Endothelial cell of umbilical vein (primary cell): ENCODE measurements around the gene FBLIM1. TPM values are rescaled to one million over a fixed set of nuclear protein-coding genes. Genes with fewer than 3 reads are reported as not detected.

Source experiments
- BruUV-seq: library from RNA; stranded (reverse); fragments of 400-500 nt; replicated peaks from 2 replicates; lab custom pipeline; 2021; lab: Mats Ljungman, UMichigan
- CTCF ChIA-PET: fragments of 300-600, 350-600 bp; sonication (Branson Sonifier 250); formaldehyde crosslinking; loops from one replicate; lab custom pipeline; 2021; ENCODE audit warnings: antibody characterized with exemption, inconsistent platforms; lab: Charles Lee
- POLR2A ChIA-PET: fragments of 300-600, 350-600 bp; sonication (Branson Sonifier 250); formaldehyde crosslinking; loops from one replicate; lab custom pipeline; 2021; ENCODE audit warnings: antibody characterized with exemption, inconsistent platforms; lab: Charles Lee
- DNase-seq: peaks from one replicate; pipeline ENCODE4 v3.0.0-alpha.2; 2011; ENCODE audit warnings: low read depth, low spot score
- FAIRE-seq: peaks from 2 replicates; lab custom pipeline; 2011; peaks lifted over from hg19 to GRCh38; lab: Jason Lieb, UNC
- H2AFZ ChIP-seq: 2 replicates; pipeline ENCODE4 v1.6.0; 2012; ENCODE audit warnings: low read depth, low read length, control low read depth, inconsistent platforms
- H3K27ac ChIP-seq: 2 replicates; pipeline ENCODE4 v1.5.1; 2011; ENCODE audit warnings: low read depth, mild to moderate bottlenecking, control low read depth, low read length, moderate library complexity; ENCODE audit not compliant: insufficient read depth
- H3K27me3 ChIP-seq, 2 experiments: 2 replicates each; pipeline versions ENCODE4 v1.6.0 to v1.6.1; 2011; ENCODE audit warnings: low read length in 2 of 2, mixed read lengths in 1 of 2; ENCODE audit not compliant: control insufficient read depth in 2 of 2, insufficient read depth in 2 of 2
- H3K36me3 ChIP-seq, 2 experiments: 2 replicates in 1 of 2; 3 replicates in 1 of 2; pipeline ENCODE4 v1.5.1; 2011; ENCODE audit warnings: low read length in 2 of 2, mild to moderate bottlenecking in 1 of 2, moderate library complexity in 1 of 2; ENCODE audit not compliant: control insufficient read depth in 2 of 2, insufficient read depth in 2 of 2; ENCODE audit errors: extremely low read depth in 1 of 2
- H3K4me1 ChIP-seq: 3 replicates; pipeline ENCODE4 v1.5.1; 2011; ENCODE audit warnings: mild to moderate bottlenecking, low read length; ENCODE audit not compliant: control insufficient read depth, insufficient read depth; ENCODE audit errors: extremely low read depth
- H3K4me2 ChIP-seq: 2 replicates; pipeline ENCODE4 v1.6.1; 2011; ENCODE audit warnings: low read length, control low read depth, mixed read lengths; ENCODE audit not compliant: insufficient read depth
- H3K4me3 ChIP-seq, 3 experiments: fragments of 200-600 bp in 1 of 3; sonication (generic), shearing (Covaris generic) in 1 of 3; replicated peaks in 1 of 3; 2 replicates each; pipeline ENCODE4 v1.5.1; 2011 to 2016; ENCODE audit warnings: control low read depth in 3 of 3, low read length in 3 of 3, mild to moderate bottlenecking in 2 of 3, inconsistent platforms in 1 of 3, low read depth in 1 of 3, moderate library complexity in 1 of 3; ENCODE audit not compliant: insufficient read depth in 1 of 3
- H3K79me2 ChIP-seq: 2 replicates; pipeline ENCODE4 v1.6.0; 2012; ENCODE audit warnings: low read length, inconsistent platforms; ENCODE audit not compliant: control insufficient read depth, insufficient read depth
- H3K9ac ChIP-seq: replicated peaks from 2 replicates; pipeline ENCODE3; 2011; ENCODE audit warnings: low read length, control low read depth; ENCODE audit not compliant: insufficient read depth; ENCODE audit errors: extremely low read depth
- H3K9me1 ChIP-seq: replicated peaks from 3 replicates; pipeline ENCODE4 v1.6.0; 2011; ENCODE audit warnings: mild to moderate bottlenecking, low read length; ENCODE audit not compliant: control insufficient read depth, insufficient read depth; ENCODE audit errors: extremely low read depth
- H3K9me3 ChIP-seq: replicated peaks from 2 replicates; pipeline ENCODE4 v1.5.1; 2012; ENCODE audit warnings: low read length, inconsistent platforms; ENCODE audit not compliant: control insufficient read depth, insufficient read depth
- H4K20me1 ChIP-seq: replicated peaks from 2 replicates; pipeline ENCODE3; 2011; ENCODE audit warnings: mild to moderate bottlenecking, low read length; ENCODE audit not compliant: control insufficient read depth, insufficient read depth; ENCODE audit errors: extremely low read depth
- CTCF ChIP-seq, 2 donors: IDR thresholded peaks; 1 replicate in 1 of 2; 2 replicates in 1 of 2; pipeline ENCODE4 v1.5.1; 2011; ENCODE audit warnings: low read length in 2 of 2, mild to moderate bottlenecking in 2 of 2, moderate library complexity in 2 of 2, control low read depth in 1 of 2, inconsistent platforms in 1 of 2, low read depth in 1 of 2; ENCODE audit not compliant: insufficient read depth in 1 of 2; ENCODE audit errors: extremely low read depth in 1 of 2
- EZH2 ChIP-seq: IDR thresholded peaks from 2 replicates; pipeline ENCODE4 v1.6.1; 2012; ENCODE audit warnings: borderline replicate concordance, low read depth, mild to moderate bottlenecking, moderate library complexity, low read length, inconsistent platforms; ENCODE audit not compliant: severe bottlenecking
- FOS ChIP-seq: IDR thresholded peaks from 2 replicates; pipeline ENCODE4 v1.6.1; 2011; ENCODE audit warnings: mild to moderate bottlenecking, low read length, moderate library complexity, borderline replicate concordance; ENCODE audit not compliant: insufficient read depth
- GATA2 ChIP-seq: IDR thresholded peaks from 2 replicates; pipeline ENCODE4 v1.7.0; 2011; ENCODE audit warnings: low read depth, mild to moderate bottlenecking, moderate library complexity, mixed read lengths, low read length; ENCODE audit not compliant: insufficient read length, insufficient read depth
- JUN ChIP-seq: IDR thresholded peaks from 2 replicates; pipeline ENCODE4 v1.6.1; 2011; ENCODE audit warnings: borderline replicate concordance, low read depth; ENCODE audit not compliant: insufficient read length, insufficient read depth
- MYC ChIP-seq: IDR thresholded peaks from one replicate; pipeline ENCODE4 v1.6.1; 2011; ENCODE audit warnings: mild to moderate bottlenecking, low read depth, low read length
- POLR2A ChIP-seq: IDR thresholded peaks from 2 replicates; pipeline ENCODE4 v1.6.1; 2012; ENCODE audit warnings: low read depth, mild to moderate bottlenecking, control low read depth, low read length
- POLR2AphosphoS5 ChIP-seq: IDR thresholded peaks from 2 replicates; pipeline ENCODE4 v1.6.1; 2012; ENCODE audit warnings: low read depth, mild to moderate bottlenecking, control low read depth, low read length, moderate library complexity; ENCODE audit not compliant: insufficient read depth
- dilution Hi-C: fragments of 300-500 bp; cut with MboI; formaldehyde crosslinking; loops from one replicate; pipeline ENCODE4 v1.15.0; 2019; ENCODE audit warnings: low sequenced_read_pairs; ENCODE audit not compliant: extremely low pct_ligation_motif_present
- intact Hi-C: fragments of 100-400 bp; cut with micrococcal nuclease; formaldehyde crosslinking; loops from one replicate; pipeline ENCODE4 v1.10.0; 2022
- polyA plus RNA-seq, 4 experiments: library from polyadenylated mRNA; depleted of rRNA in 3 of 4; stranded (reverse) in 3 of 4; unstranded in 1 of 4; fragments of >200 nt; gene quantifications; 2 replicates each; pipeline versions ENCODE4 v1.2.1 to v1.2.3, GENCODE V29; 2011 to 2012; ENCODE audit warnings: missing spikeins in 1 of 4
- total RNA-seq: library from RNA; stranded (reverse); gene quantifications from 2 replicates; pipeline ENCODE4 v1.2.3, GENCODE V29; 2021
- TF ChIP-seq, protein P1 (sequence below): IDR thresholded peaks from 2 replicates; pipeline ENCODE4 v1.6.1; 2011; ENCODE audit not compliant: insufficient read depth, insufficient read length

FBLIM1 gene
- total and polyA plus RNA-seq, 2 donors (not counting 3 experiments of a cell fraction or from before 2014, with no cell fraction given): 363 to 414 TPM

- CTCF ChIA-PET: no interaction called here
- DNase-seq (no peak), FAIRE-seq (peak; percentile 43)
- no peak overlapping the region for H2AFZ ChIP-seq
- H3K79me2 ChIP-seq: peaks cover 92% of the 10 kb centered on the region
- peak overlapping the region; percentile 11 for H3K27ac ChIP-seq
- H3K9ac ChIP-seq: no peak overlapping the region
- no peaks in the 10 kb centered on the region for H4K20me1 ChIP-seq
- no peaks in the 10 kb centered on the region for H3K27me3 ChIP-seq
- H3K36me3 ChIP-seq: peaks cover 27 to 45% of the 10 kb centered on the region in 2 experiments
- TF ChIP-seq GATA2 (no peak), POLR2A (peak; percentile 22), CTCF (IDR thresholded peaks at IDR 0.05; ENCODE audit: extremely low read depth in 1 of 2, insufficient read depth in 1 of 2, low read depth in 1 of 2, low read length in 2 of 2) (no peak)
- H3K4me1 ChIP-seq: peaks cover 40% of the 10 kb centered on the region
- H3K4me3 ChIP-seq: no peak overlapping the region
- POLR2A ChIA-PET: no interaction called here
- dilution Hi-C loops (no loop called here), intact Hi-C loops (loop anchor here (5.0 kb wide), 1 partner anchor 167 kb away; no protein-coding TSS in a partner anchor)
- no peaks in the 10 kb centered on the region for H3K9me1 ChIP-seq
- H3K9me3 ChIP-seq: no peaks in the 10 kb centered on the region
- no TSS peak for BruUV-seq
- no peak overlapping the region for H3K4me2 ChIP-seq
Measured at GRCh38 chr1:15764269-15764764, 5.7 kb downstream of the FBLIM1 start.

DNA sequence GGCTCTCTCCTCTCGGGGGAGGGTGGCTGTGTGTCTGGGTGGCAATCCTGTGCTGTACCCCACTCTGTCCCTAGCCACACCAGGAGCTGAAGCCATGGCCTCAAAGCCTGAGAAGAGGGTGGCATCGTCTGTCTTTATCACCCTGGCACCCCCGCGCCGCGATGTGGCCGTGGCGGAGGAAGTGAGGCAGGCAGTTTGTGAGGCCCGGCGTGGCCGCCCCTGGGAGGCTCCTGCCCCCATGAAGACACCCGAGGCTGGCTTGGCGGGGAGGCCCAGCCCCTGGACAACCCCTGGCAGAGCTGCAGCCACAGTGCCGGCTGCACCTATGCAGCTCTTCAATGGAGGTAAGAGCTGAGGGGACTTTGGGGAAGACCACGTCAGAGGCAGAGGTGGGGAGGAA, 6.3 kb downstream of the FBLIM1 start:
- DNase-seq (no peak), FAIRE-seq (no peak)
- Histone ChIP-seq H3K79me2 (peaks cover 87% of the 10 kb centered on the region), H2AFZ (no peak overlapping the region), H3K4me3 (no peak overlapping the region), H3K9ac (no peak overlapping the region), H3K27me3 (no peaks in the 10 kb centered on the region), H3K4me1 (peaks cover 40% of the 10 kb centered on the region), H4K20me1 (no peaks in the 10 kb centered on the region), H3K9me3 (no peaks in the 10 kb centered on the region), H3K36me3 (peaks cover 27 to 45% of the 10 kb centered on the region in 2 experiments), H3K27ac (peak overlapping the region; percentile 11), H3K4me2 (no peak overlapping the region), H3K9me1 (no peaks in the 10 kb centered on the region)
- dilution Hi-C loops: no loop called here
- BruUV-seq: no TSS peak
- intact Hi-C loops: loop anchor here (5.0 kb wide), 1 partner anchor 168 kb away; no protein-coding TSS in a partner anchor
- ChIA-PET POLR2A (interaction anchor here (1.2 kb wide), 1 partner anchor 11 kb away, joined by 4 read pairs; no protein-coding TSS in a partner anchor), CTCF (interaction anchor here (1.0 to 1.5 kb wide), 2 partner anchors 9 to 16 kb away, joined by 3 to 6 read pairs; no protein-coding TSS in a partner anchor)
- TF ChIP-seq FOS (no peak), CTCF (IDR thresholded peaks at IDR 0.05; ENCODE audit: extremely low read depth in 1 of 2, insufficient read depth in 1 of 2, low read depth in 1 of 2, low read length in 2 of 2) (no peak), GATA2 (no peak), MYC (no peak), POLR2AphosphoS5 (no peak), POLR2A (no peak), EZH2 (no peak), JUN (no peak)
- TF ChIP-seq, protein P1, sequence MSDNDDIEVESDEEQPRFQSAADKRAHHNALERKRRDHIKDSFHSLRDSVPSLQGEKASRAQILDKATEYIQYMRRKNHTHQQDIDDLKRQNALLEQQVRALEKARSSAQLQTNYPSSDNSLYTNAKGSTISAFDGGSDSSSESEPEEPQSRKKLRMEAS: no peak
